ENCODE measurements around the gene RICTOR.
"Not testable (repeated sequence)": the region's sequence is repeated elsewhere in the genome, so short reads cannot be mapped to it uniquely, and the experiment has no call there.

The RICTOR gene

DNA sequence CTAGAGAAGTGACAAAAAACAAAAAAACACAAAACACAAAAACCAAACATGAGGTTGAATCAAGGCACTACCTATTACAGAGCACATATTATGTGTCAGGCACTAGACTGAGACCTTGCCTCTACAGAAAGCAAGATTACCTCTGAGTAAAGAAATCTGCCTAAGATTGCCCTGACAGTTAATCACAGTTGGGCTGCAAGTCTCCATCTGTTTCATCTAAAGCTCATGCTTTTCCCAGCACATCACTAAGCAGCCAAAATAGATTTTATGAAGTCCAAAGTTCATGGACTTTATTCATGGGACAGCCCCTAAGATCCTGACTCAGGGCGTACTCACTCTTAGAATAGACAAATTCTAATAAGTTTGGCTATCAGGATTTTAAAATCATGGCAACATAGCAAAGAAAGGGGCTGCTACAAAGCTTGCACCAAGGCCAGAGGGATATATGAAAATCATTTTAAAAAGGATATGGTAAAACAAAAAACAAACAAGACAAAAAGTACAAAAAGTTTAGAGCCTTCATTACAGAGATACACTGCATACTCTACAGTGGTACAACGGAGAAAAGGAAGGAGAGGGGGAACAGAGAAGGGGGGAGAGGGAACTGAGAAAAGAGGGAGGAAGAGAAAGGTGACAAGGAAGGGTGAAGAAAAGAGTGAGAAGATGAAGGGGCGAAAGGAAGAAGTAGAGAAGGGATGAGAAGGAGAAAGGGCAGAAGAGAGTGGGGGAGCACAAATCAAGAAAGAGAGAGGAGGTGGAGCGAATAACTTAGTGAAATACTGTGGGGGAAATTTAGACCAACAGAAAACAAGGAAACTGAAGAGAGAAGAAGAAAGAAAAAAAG lies 58.2 kb downstream of the RICTOR start:
- in situ Hi-C loops (cut with HindIII; ENCODE audit: low sequenced_read_pairs), result no loop called here

DNA sequence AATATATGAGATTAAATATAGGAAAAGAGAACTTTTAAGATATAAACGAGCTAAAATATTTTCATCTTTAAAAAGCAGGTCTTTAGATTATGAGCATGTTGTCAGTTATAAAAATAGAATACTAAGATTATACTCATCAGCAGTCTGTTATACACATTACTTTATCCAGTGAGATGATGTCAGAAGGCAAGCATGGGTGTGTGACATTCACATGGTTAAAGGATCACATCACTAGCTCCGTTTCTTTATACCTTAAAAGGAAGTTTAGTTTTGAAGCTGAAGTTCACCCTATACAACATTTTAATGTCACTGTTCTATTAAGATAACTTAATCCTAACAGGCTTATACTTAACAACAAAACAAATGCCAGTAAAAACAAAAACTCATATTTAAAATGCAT lies 59.6 kb downstream of the RICTOR start:
- in situ Hi-C loops (cut with HindIII; ENCODE audit: low sequenced_read_pairs), result no loop called here

DNA sequence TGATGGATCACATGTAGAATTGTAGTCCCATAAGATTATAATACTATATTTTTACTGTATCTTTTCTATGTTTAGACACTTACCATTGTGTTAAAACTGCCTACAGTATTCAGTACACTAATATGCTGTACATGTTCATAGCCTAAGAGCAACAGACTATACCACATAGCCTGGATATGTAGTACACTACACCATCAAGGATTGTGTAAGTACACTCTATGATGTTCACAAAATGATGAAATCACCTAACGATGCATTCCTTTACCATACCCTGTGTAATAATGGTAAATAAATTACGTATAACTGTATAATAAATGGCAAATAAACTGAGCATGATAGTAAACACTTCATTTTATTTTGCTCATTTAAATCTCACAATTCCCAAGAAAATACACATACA lies 60.3 kb downstream of the RICTOR start:
- in situ Hi-C loops (cut with HindIII; ENCODE audit: low sequenced_read_pairs), result no loop called here

DNA sequence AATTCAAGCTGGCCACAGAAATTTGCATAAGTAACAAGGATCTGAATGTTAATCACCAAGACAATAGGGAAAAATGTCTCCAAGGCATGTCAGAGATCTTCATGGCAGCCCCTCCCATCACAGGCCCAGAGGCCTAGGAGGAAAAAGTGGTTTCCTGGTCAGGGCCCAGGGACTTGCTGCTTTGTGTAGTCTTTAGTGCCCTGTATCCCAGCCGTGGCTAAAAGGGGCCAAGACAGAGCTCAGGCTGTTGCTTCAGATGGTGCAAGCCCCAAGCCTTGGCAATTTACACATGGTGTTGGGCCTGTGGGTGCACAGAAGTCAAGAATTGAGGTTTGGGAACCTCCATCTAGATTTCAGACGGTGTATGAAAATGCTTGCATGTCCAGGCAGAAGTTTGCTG lies 63.2 kb downstream of the RICTOR start:
- in situ Hi-C loops (cut with HindIII; ENCODE audit: low sequenced_read_pairs), result not testable (repeated sequence)

DNA sequence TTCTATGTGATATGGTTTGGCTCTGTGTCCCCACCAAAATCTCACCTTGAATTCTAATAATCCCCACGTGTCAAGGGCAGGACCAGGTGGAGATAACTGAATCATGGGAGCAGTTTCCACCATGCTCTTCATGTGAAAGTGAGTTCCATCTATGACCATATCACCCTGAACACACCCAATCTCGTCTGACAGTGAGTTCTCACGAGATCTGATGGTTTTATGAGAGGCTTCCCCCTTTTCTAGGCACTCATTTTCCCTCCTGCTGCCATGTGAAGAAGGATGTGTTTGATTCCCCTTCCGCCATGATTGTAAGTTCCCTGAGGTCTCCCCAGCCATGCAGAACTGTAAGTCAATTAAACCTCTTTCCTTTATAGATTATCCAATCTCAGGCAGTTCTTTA lies 64.2 kb downstream of the RICTOR start:
- in situ Hi-C loops (cut with HindIII; ENCODE audit: low sequenced_read_pairs), result no loop called here

DNA sequence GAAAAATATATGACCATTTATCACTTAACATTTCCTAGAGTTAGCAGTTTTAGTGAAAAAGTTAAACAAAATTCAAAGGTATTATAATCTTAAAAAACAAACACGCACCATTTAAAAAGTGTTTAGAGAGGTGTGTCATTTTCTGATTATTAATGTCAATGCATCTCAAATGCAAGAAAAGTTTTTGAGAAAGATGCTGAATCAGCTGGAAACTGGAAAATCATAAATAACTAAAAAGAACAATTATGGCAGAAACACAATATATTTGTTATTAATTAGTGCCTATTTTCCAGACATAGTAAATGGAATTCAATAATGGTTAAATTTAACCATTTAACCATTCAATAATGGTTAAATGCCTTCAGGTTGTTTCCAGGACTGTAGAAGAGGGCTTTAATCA lies 64.9 kb downstream of the RICTOR start:
- in situ Hi-C loops (cut with HindIII; ENCODE audit: low sequenced_read_pairs), result no loop called here

DNA sequence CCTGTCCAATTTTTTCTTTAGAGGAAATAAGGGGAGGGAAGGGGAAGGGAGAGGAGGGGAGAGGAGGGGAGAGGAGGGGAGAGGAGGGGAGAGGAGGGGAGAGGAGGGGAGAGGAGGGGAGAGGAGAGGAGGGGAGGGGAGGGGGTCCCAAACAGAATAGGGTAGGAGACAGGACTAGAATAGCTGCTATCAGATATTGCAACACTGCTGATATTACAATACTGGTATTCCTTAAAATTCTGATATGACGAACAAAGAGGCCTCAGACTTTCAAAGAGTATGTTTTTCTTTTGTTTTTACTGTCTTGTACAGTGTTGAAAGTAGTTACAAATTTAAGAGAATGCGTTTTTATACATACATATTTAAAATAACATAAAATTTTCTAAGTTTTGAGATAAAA lies 67.5 kb downstream of the RICTOR start:
- in situ Hi-C loops (cut with HindIII; ENCODE audit: low sequenced_read_pairs), result no loop called here

DNA sequence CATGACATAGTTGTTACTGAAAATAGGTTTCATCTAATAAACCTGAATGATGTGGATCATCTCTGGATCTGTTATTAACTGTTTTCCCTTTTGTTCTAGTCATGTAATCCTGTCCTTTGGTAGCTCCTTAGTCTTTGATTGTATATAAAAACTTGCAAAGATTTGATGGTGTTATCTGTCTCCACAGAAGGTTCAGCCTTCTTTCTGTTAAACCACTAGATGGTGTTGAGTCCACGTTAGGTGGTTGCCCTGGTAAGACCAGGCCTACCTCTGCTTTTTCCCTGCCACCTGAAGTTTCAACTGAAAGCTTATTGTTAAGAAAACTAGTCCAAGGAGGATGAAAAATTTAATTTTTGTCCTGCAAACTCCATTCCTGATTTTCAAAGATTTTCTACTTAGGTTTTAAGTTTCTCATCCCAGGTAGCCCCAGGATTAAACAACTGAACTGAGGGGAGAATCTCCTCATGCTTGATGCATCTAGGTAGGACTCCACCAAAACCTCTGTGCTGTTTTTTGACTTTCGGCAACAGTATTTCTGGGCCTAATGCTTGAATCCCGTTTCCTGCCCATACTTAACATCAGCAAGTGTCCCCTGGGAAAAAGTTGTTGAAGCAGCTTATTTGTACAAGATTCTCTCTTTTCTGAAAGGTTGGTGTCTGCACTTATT lies 68.5 kb downstream of the RICTOR start:
- in situ Hi-C loops (cut with HindIII; ENCODE audit: low sequenced_read_pairs), result no loop called here

DNA sequence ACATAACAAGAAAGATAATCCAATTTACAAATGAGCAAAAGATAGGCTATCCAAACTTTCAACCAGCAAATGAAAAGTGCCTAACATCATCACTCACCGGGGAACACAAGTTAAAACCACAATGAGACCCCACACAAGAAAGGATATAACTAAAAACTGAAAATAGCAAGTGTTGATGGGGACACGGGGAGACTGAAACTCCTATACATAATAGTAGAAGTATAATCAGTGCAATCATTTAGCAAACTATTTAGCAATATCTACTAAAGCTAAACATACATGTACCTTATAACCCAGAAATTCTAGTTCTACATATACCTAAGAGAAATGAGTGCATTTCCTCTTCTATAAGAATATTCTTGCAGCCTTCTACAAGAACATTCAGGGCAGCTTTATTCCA lies 72.5 kb downstream of the RICTOR start:
- in situ Hi-C loops (cut with HindIII; ENCODE audit: low sequenced_read_pairs), result no loop called here

DNA sequence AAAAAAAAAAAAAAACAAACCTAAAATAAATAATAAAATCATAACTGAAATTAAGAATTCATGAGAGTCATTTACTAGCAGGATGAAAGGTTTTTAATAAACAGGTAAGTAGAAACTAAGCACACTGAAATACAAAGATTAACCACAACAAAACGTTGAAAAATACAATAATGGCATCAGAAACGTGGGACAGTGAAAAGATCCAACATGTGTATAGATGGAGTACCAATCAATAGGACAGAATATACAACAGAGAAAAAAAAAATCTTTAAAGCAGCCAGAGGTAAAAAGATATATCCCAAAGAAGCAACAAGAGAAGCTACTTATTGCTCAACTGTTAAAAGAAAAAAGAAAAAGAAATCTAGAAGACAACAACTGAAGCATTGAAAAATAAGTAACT lies 75.2 kb downstream of the RICTOR start:
- in situ Hi-C loops (cut with HindIII; ENCODE audit: low sequenced_read_pairs), result no loop called here

DNA sequence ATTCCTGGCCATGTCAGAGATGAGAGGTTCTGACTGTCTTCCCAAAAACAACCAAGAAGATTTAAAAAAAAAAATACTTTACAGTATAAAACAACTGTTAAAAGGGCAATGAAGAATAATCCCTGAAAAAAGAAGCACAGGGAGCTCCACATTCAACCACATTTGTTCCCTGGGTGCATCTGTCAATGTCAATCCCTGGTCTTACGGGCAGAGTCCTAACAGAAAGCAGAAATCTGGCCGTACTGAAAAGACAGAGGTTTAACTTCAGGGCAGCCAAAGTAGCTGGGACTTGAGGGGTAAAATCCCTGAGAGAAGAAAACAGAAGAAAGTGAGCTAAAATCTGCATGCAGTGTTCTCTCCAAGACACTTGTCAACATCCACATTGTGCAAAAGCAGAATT lies 76.6 kb downstream of the RICTOR start:
- in situ Hi-C loops (cut with HindIII; ENCODE audit: low sequenced_read_pairs), result no loop called here

DNA sequence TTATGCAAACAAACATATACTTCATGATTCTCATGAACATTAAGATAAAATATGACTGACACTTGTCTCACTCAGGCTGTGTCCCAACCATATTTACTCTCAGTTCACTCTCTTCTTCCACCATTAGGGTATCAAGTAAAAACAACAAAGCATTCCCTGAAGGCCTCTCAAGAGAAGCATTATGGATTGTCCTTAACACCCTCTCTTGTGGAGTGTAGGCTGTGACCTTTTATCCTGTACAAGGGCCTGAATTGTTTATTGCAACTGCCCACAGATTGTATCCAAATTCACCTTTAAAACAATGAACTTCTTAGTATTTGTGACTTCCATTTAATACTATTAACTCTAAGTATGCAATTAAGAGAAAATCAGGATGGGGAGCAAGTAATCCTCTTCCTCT lies 78.1 kb downstream of the RICTOR start:
- in situ Hi-C loops (cut with HindIII; ENCODE audit: low sequenced_read_pairs), result no loop called here

DNA sequence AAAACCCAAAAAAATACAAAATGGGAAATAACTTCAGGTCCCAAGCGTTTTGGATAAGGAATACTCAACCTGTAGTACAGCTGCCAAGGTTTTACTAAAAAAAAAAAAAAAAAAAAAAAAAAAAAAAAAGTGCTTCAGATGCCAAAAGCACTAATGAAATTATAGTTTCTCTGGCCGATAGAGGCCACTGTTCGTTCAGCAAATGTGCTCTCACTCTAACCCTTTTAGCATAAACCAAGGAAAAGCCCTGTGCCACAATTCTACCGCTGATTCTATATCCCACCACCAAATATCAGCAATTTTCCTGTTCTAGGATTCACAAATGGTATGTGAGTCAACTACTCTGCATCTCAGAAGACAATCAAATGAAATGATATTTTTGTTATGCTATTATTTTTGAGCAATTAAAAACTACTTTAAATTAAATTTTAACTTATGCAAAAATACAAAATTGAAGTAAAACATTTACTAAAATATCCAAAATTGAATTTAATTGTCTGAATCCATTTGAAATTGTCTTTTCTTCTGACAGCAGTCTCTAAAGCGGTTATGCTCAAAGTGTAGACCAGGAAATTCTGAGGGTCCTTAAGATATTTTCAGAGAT lies 79.8 kb downstream of the RICTOR start:
- in situ Hi-C loops (cut with HindIII; ENCODE audit: low sequenced_read_pairs), result no loop called here

DNA sequence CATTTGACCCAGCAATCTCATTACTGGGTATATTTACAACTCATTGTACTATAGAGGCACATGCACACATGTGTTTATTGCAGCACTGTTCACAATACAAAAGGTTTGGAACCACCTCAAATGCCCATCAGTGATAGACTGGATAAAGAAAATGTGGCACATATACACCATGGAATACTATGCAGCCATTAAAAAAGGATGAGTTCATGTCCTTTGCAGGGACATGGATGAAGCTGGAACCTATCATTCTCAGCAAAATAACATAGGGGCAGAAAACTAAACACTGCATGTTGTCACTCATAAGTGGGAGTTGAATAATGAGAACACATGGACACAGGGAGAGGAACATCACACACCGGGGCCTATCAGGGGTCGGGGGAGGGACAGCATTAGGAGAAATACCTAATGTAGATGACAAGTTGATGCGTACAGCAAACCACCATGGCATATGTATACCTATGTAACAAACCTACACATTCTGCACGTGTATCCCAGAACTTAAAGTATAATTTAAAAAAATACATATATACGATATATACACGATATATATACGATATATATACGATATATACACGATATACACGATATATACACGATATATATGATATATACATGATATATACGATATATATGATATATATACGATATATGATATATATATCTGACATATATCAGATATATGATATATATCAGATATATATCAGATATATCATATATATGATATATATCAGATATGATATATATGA lies 84.1 kb downstream of the RICTOR start:
- in situ Hi-C loops (cut with HindIII; ENCODE audit: low sequenced_read_pairs), result not testable (repeated sequence)

DNA sequence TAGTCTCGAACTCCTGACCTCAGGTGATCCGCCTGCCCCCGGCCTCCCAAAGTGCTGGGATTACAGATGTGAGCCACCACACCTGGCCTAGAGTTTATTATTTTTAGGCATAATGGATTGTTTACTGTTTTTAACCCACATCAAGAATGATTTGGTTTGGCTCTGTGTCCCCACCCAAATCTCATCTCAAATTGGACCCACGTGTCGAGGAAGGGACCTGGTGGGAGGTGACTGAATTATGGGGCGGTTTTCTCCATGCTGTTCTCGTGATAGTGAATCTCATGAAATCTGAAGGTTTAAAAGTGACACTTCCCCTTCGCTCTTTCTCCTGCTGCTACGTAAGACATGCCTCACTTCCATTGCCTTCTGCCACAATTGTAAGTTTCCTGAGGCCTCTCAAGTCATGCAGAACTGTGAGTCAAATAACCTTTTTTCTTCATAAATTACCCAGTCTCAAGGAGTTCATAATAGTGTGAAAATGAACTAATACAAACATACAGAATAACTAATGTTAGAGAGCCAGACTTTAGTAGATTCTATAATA lies 88.2 kb downstream of the RICTOR start:
- in situ Hi-C loops (cut with HindIII; ENCODE audit: low sequenced_read_pairs), result no loop called here

DNA sequence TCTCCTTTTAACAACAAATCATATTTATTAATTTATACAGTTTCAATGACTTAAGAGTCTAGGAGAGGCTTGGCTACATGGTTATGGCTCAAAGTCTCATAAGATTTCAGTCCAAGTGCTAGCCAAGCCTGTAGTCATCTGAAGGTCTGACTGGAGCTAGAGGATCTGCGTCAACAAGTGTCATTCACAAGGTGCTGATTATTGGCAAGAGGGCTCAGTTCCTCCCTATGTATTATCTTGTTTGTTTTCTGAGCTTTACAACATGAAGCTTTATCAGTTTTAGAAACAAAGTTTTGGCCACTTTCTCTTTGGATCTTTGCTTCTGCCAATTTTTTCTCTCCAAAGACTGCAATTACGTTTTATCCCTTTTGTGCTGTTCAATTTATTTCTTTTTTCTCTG lies 94.7 kb downstream of the RICTOR start:
- in situ Hi-C loops (cut with HindIII; ENCODE audit: low sequenced_read_pairs), result no loop called here

DNA sequence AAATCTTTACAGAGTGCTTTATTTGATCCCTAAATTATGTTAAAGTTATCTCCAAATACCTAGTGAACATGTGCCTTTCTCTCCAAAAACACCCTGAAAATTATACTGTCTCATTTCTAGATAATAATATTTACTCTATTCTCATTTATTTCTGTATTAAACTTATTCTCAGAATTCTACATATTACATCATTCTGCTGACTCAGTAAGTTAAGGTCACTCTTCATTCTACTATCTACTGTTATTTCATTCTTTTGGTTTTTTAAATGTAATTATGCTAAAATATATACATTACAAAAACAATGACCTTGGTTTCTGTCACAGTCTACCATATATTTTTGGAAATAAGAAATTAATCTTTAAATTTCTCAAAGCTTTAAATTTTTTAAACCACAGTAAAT lies 96.2 kb downstream of the RICTOR start:
- in situ Hi-C loops (cut with HindIII; ENCODE audit: low sequenced_read_pairs), result no loop called here

DNA sequence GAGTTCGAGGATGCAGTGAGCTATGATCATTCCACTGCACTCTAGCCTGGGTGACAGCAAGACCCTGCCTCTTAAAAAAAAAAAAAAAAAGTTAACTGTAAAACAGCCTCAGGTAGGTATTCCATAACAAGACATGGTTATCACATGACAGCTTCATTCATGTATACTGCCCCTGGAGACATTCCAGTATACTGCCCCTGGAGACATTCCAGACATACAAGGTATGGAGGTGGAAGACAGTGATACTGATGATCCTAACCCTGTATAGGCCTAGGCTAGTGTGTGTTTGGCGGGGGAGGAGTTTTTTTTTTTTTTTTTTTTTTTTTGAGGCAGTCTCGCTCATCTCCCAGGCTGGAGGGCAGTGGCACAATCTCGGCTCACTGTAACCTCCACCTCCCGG lies 105.5 kb downstream of the RICTOR start:
- in situ Hi-C loops (cut with HindIII; ENCODE audit: low sequenced_read_pairs), result no loop called here

DNA sequence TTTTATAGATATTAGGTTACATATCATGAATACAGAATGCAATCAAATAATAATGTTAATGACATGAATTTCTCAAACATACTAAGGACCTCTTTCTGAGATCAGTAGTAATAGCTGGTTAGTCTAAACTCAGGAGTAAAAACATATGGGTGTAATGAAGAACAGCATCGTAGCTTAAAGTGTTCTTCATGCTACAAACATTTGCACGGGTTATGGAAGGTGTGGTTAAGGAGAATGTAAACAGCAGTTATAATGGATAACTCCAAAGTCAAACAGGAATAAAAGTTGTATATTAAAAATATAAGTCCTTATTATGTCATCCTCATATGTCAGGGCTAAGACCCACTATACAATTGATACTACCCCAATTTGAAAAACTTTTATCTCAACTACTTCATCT lies 112.5 kb downstream of the RICTOR start:
- in situ Hi-C loops (cut with HindIII; ENCODE audit: low sequenced_read_pairs), result no loop called here

DNA sequence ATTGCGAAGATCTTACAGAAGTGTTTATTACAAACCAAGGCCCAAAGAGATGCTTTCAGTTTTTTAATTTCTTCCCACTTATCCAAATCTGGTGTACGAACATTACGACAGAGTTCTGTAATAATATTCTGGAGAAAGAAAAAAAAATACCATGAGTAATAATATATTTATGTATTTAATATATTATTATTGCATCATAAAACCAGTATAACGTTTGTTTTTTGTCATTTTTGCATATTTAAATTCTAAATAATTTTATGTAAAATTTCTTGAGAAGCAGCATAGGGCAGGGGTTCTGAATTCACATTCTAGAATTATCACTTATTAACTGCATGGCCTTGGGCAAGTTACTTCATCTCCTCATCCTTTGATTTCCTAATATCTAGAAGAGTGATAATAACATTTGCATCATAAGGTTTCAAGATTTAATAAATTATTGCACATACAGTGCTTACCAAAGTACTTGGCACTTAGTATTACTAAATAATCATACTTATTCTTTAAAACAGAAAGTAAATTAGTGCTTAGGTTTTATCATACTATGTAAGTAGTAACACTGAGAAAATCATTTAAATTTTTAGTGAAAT lies 120.7 kb downstream of the RICTOR start:
- in situ Hi-C loops (cut with HindIII; ENCODE audit: low sequenced_read_pairs), result no loop called here

DNA sequence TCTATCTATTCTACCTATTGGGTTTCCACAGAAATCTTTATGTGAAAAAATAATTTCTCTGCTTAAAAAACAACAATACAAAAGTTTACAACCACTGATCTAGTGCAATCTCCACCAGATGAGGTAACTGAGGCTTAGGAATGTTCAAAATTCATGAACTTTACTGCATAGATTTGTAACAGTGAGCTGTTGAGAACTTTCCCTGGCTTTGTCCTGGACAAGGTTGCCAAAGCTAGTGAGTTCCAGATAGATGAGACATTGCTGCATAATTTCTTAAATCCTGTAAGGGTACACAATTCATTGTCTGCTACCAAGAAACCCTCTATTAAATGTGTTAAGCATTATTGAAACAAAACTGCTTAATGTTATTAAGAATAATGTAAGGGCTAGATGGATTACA lies 125.7 kb downstream of the RICTOR start:
- in situ Hi-C loops (cut with HindIII; ENCODE audit: low sequenced_read_pairs), result no loop called here

Data from DLD1 (cell line).